ENCODE measurements around the gene NOL4L. TPM values are rescaled to one million over a fixed set of nuclear protein-coding genes. Genes with fewer than 3 reads are reported as not detected.
"Not testable (repeated sequence)": the region's sequence is repeated elsewhere in the genome, so short reads cannot be mapped to it uniquely, and the experiment has no call there.

NOL4L gene
- total RNA-seq, 1 donor from 2014 or later = 106 TPM

DNA sequence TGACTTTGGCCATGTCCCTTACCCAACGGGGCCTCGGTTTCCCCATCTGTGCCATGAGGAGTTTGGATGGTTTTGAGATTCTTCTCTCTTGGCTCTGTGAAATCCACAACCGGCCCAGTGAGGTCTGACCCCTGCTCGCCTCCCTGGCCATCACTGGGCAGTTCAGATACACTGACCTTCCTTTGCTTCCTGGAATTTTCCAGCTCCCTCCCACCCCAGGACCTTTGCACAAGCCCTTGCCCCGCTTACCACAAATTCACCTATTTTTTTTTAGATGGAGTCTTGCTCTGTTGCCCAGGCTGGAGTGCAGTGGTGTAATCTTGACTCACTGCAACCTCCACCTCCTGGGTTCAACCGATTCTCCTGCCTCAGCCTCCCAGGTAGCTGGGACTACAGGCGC, 12.6 kb upstream of the NOL4L start:
- Mint-ChIP-seq H3K4me3 (ENCODE audit: unreplicated experiment) (no peak overlapping the region), H3K27me3 (ENCODE audit: unreplicated experiment) (peaks cover 17% of the 10 kb centered on the region), H3K27ac (ENCODE audit: unreplicated experiment) (no peak overlapping the region), H3K9me3 (ENCODE audit: unreplicated experiment) (peaks cover 14% of the 10 kb centered on the region), H3K36me3 (ENCODE audit: unreplicated experiment) (peaks cover 5% of the 10 kb centered on the region), H3K4me1 (ENCODE audit: low read depth, unreplicated experiment) (peaks cover 10% of the 10 kb centered on the region)
- TF ChIP-seq, protein P1, sequence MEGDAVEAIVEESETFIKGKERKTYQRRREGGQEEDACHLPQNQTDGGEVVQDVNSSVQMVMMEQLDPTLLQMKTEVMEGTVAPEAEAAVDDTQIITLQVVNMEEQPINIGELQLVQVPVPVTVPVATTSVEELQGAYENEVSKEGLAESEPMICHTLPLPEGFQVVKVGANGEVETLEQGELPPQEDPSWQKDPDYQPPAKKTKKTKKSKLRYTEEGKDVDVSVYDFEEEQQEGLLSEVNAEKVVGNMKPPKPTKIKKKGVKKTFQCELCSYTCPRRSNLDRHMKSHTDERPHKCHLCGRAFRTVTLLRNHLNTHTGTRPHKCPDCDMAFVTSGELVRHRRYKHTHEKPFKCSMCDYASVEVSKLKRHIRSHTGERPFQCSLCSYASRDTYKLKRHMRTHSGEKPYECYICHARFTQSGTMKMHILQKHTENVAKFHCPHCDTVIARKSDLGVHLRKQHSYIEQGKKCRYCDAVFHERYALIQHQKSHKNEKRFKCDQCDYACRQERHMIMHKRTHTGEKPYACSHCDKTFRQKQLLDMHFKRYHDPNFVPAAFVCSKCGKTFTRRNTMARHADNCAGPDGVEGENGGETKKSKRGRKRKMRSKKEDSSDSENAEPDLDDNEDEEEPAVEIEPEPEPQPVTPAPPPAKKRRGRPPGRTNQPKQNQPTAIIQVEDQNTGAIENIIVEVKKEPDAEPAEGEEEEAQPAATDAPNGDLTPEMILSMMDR (IDR thresholded peaks at IDR 0.05; ENCODE audit: partially characterized antibody, unreplicated experiment) = no peak
- DNase-seq = no peak

GRCh38 chr20:32596681-32597252, 11.6 kb upstream of the NOL4L start:
- TF ChIP-seq, protein P1 (IDR thresholded peaks at IDR 0.05; ENCODE audit: partially characterized antibody, unreplicated experiment) = no peak
- DNase-seq = no peak
- Mint-ChIP-seq H3K27me3 (ENCODE audit: unreplicated experiment) (peaks cover 14% of the 10 kb centered on the region), H3K4me3 (ENCODE audit: unreplicated experiment) (no peak overlapping the region), H3K9me3 (ENCODE audit: unreplicated experiment) (peaks cover 10% of the 10 kb centered on the region), H3K4me1 (ENCODE audit: low read depth, unreplicated experiment) (peaks cover 7% of the 10 kb centered on the region), H3K36me3 (ENCODE audit: unreplicated experiment) (no peaks in the 10 kb centered on the region), H3K27ac (ENCODE audit: unreplicated experiment) (no peak overlapping the region)

- Mint-ChIP-seq H3K4me1 (ENCODE audit: low read depth, unreplicated experiment) (peaks cover 7% of the 10 kb centered on the region), H3K36me3 (ENCODE audit: unreplicated experiment) (no peaks in the 10 kb centered on the region), H3K27ac (ENCODE audit: unreplicated experiment) (no peak overlapping the region), H3K4me3 (ENCODE audit: unreplicated experiment) (no peak overlapping the region), H3K9me3 (ENCODE audit: unreplicated experiment) (peaks cover 8% of the 10 kb centered on the region), H3K27me3 (ENCODE audit: unreplicated experiment) (peaks cover 11% of the 10 kb centered on the region)
- TF ChIP-seq, protein P1 (IDR thresholded peaks at IDR 0.05; ENCODE audit: partially characterized antibody, unreplicated experiment) = no peak
- no peak for DNase-seq
These were observed 10.0 kb upstream of the NOL4L start for GRCh38 chr20:32595143-32595542.

GRCh38 chr20:32594669-32595068, 9.5 kb upstream of the NOL4L start:
- DNase-seq; H3K36me3 Mint-ChIP-seq (ENCODE audit: unreplicated experiment); H3K27ac Mint-ChIP-seq (ENCODE audit: unreplicated experiment); H3K4me1 Mint-ChIP-seq (ENCODE audit: low read depth, unreplicated experiment); H3K9me3 Mint-ChIP-seq (ENCODE audit: unreplicated experiment); H3K4me3 Mint-ChIP-seq (ENCODE audit: unreplicated experiment): not testable (repeated sequence)
- H3K27me3 Mint-ChIP-seq (ENCODE audit: unreplicated experiment) = peaks cover 10% of the 10 kb centered on the region

GRCh38 chr20:32594204-32594603, 9.1 kb upstream of the NOL4L start:
- Mint-ChIP-seq H3K4me1 (ENCODE audit: low read depth, unreplicated experiment) (peaks cover 7% of the 10 kb centered on the region), H3K4me3 (ENCODE audit: unreplicated experiment) (no peak overlapping the region), H3K27me3 (ENCODE audit: unreplicated experiment) (peaks cover 13% of the 10 kb centered on the region), H3K27ac (ENCODE audit: unreplicated experiment) (no peak overlapping the region), H3K9me3 (ENCODE audit: unreplicated experiment) (peaks cover 8% of the 10 kb centered on the region), H3K36me3 (ENCODE audit: unreplicated experiment) (no peaks in the 10 kb centered on the region)
- TF ChIP-seq, protein P1 (IDR thresholded peaks at IDR 0.05; ENCODE audit: partially characterized antibody, unreplicated experiment) = no peak
- DNase-seq = no peak

DNA sequence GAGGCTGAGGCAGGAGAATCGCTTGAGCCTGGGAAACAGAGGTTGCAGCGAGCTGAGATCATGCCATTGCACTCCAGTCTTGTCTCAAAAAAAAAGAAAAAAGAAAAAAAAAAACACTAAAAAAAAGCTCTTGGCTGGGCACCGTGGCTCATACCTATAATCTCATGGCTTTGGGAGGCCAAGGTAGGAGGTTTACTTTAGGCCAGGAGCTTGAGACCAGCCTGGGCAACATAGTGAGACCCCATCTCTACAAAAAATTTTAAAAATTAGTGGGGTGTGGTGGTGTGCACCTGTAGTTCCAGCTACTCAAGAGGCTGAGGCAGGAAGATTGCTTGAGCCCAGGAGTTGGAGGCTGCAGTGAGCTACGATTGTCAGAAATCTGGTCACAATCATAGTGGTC, 7.5 kb upstream of the NOL4L start:
- H3K4me3 Mint-ChIP-seq (ENCODE audit: unreplicated experiment); H3K9me3 Mint-ChIP-seq (ENCODE audit: unreplicated experiment); H3K4me1 Mint-ChIP-seq (ENCODE audit: low read depth, unreplicated experiment); H3K36me3 Mint-ChIP-seq (ENCODE audit: unreplicated experiment); DNase-seq; H3K27ac Mint-ChIP-seq (ENCODE audit: unreplicated experiment): not testable (repeated sequence)
- H3K27me3 Mint-ChIP-seq (ENCODE audit: unreplicated experiment) = peaks cover 16% of the 10 kb centered on the region
